Keratinocyte (primary cell): ENCODE data around the gene PAFAH1B2. TPM values are rescaled to one million over a fixed set of nuclear protein-coding genes. Genes with fewer than 3 reads are reported as not detected.

ENCODE experiments used
- DNase-seq: peaks from one replicate; pipeline ENCODE4 v3.0.0-alpha.2; 2011; ENCODE audit warnings: low read depth, missing footprints, low spot score
- FAIRE-seq: peaks from 2 replicates; lab custom pipeline; 2011; peaks lifted over from hg19 to GRCh38; lab: Jason Lieb, UNC
- H2AFZ ChIP-seq: 2 replicates; pipeline ENCODE4 v1.6.0; 2012; ENCODE audit warnings: low read length, control low read depth, inconsistent platforms; ENCODE audit not compliant: control insufficient read depth
- H3K27ac ChIP-seq: 2 replicates; pipeline ENCODE4 v1.5.1; 2011; ENCODE audit warnings: low read length; ENCODE audit not compliant: control insufficient read depth, insufficient read depth
- H3K27me3 ChIP-seq: 3 replicates; pipeline ENCODE4 v1.6.0; 2011; ENCODE audit warnings: low read length; ENCODE audit not compliant: control insufficient read depth, insufficient read depth; ENCODE audit errors: extremely low read depth
- H3K36me3 ChIP-seq, 2 experiments: 2 replicates in 1 of 2; 3 replicates in 1 of 2; pipeline ENCODE4 v1.5.1; 2011; ENCODE audit warnings: low read length in 2 of 2, mild to moderate bottlenecking in 1 of 2; ENCODE audit not compliant: control insufficient read depth in 2 of 2, insufficient read depth in 2 of 2; ENCODE audit errors: extremely low read depth in 1 of 2
- H3K4me1 ChIP-seq: 3 replicates; pipeline ENCODE4 v1.5.1; 2011; ENCODE audit warnings: low read length; ENCODE audit not compliant: control insufficient read depth, insufficient read depth; ENCODE audit errors: extremely low read depth
- H3K4me2 ChIP-seq: 3 replicates; pipeline ENCODE4 v1.6.0; 2011; ENCODE audit warnings: low read depth, low read length; ENCODE audit not compliant: control insufficient read depth, insufficient read depth; ENCODE audit errors: extremely low read depth
- H3K4me3 ChIP-seq, 3 experiments: fragments of 200-600 bp in 1 of 3; sonication (generic) in 1 of 3; 2 replicates in 2 of 3; 3 replicates in 1 of 3; pipeline ENCODE4 v1.5.1; 2011 to 2016; ENCODE audit warnings: low read length in 3 of 3, mild to moderate bottlenecking in 3 of 3, control low read depth in 2 of 3, inconsistent platforms in 1 of 3, low read depth in 1 of 3, mixed read lengths in 1 of 3, mixed run types in 1 of 3, moderate library complexity in 1 of 3; ENCODE audit not compliant: control insufficient read depth in 2 of 3, insufficient read depth in 2 of 3; ENCODE audit errors: extremely low read depth in 1 of 3
- H3K79me2 ChIP-seq: 2 replicates; pipeline ENCODE4 v1.6.0; 2012; ENCODE audit warnings: low read length; ENCODE audit not compliant: control insufficient read depth, insufficient read depth
- H3K9ac ChIP-seq: 3 replicates; pipeline ENCODE4 v1.6.0; 2011; ENCODE audit warnings: low read length; ENCODE audit not compliant: control insufficient read depth, insufficient read depth; ENCODE audit errors: extremely low read depth
- H3K9me1 ChIP-seq: 3 replicates; pipeline ENCODE4 v1.6.0; 2011; ENCODE audit warnings: low read length; ENCODE audit not compliant: control insufficient read depth, insufficient read depth; ENCODE audit errors: extremely low read depth
- H3K9me3 ChIP-seq: 2 replicates; pipeline ENCODE4 v1.5.1; 2012; ENCODE audit warnings: low read depth, low read length; ENCODE audit not compliant: control insufficient read depth
- H4K20me1 ChIP-seq: 3 replicates; pipeline ENCODE4 v1.6.0; 2011; ENCODE audit warnings: low read length; ENCODE audit not compliant: control insufficient read depth, insufficient read depth; ENCODE audit errors: extremely low read depth
- CTCF ChIP-seq, 3 experiments: IDR thresholded peaks in 1 of 3; conservative IDR thresholded peaks in 1 of 3; optimal IDR thresholded peaks in 1 of 3; 2 replicates in 2 of 3; 3 replicates in 1 of 3; pipeline versions ENCODE3 to v1.5.1; 2011; ENCODE audit warnings: low read length in 3 of 3, mild to moderate bottlenecking in 3 of 3, moderate library complexity in 2 of 3, control low read depth in 1 of 3, inconsistent platforms in 1 of 3; ENCODE audit not compliant: insufficient read depth in 2 of 3; ENCODE audit errors: extremely low read depth in 1 of 3
- EZH2 ChIP-seq: IDR thresholded peaks from one replicate; pipeline ENCODE4 v1.6.1; 2012; ENCODE audit warnings: inconsistent platforms, mild to moderate bottlenecking, low read length, moderate library complexity
- dilution Hi-C: fragments of 300-500 bp; cut with MboI; formaldehyde crosslinking; loops from one replicate; pipeline ENCODE4 v1.7.0; 2020; ENCODE audit warnings: low sequenced_read_pairs; ENCODE audit not compliant: extremely low pct_ligation_motif_present
- polyA plus RNA-seq, 5 experiments: library from polyadenylated mRNA; depleted of rRNA in 3 of 5; stranded (reverse) in 3 of 5; stranded (forward) in 1 of 5; unstranded in 1 of 5; fragments of >200 nt; gene quantifications; 1 replicate in 1 of 5; 2 replicates in 3 of 5; 3 replicates in 1 of 5; pipeline versions ENCODE4 v1.2.1 to v1.2.3, GENCODE V29; 2011 to 2012; ENCODE audit warnings: missing spikeins in 2 of 5, low read depth in 1 of 5, low replicate concordance in 1 of 5

Gene PAFAH1B2
- polyA plus RNA-seq, 1 donor (not counting 4 experiments of a cell fraction or from before 2014, with no cell fraction given) = 76.4 TPM

DNA sequence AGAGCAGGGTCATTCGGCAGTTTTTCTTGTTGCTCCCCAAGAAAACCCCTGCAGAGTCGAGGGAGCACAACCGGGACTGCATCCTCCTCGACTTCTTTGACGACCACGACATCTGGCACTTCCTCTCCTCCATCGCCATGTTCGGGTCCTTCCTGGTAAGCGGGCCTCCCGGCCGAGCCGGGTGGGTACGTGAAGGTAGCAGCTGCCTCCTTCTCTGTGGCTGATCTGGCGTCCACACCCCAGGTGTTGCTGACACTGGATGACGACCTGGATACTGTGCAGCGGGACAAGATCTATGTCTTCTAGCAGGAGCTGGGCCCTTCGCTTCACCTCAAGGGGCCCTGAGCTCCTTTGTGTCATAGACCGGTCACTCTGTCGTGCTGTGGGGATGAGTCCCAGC, 51.7 kb downstream of the PAFAH1B2 start:
- FAIRE-seq = no peak
- H3K9me3 ChIP-seq = no peaks in the 10 kb centered on the region
- peaks cover 0 to 11% of the 10 kb centered on the region in 2 experiments for H3K36me3 ChIP-seq
- H4K20me1 ChIP-seq = no peaks in the 10 kb centered on the region
- no peak overlapping the region for H3K4me3 ChIP-seq
- peaks cover 15% of the 10 kb centered on the region for H3K4me1 ChIP-seq
- DNase-seq = no peak
- dilution Hi-C loops = no loop called here
- H3K27ac ChIP-seq = no peak overlapping the region
- H3K27me3 ChIP-seq = no peaks in the 10 kb centered on the region
- H3K9me1 ChIP-seq = no peaks in the 10 kb centered on the region
- no peaks in the 10 kb centered on the region for H3K79me2 ChIP-seq
- H2AFZ ChIP-seq = no peak overlapping the region
- no peak overlapping the region for H3K4me2 ChIP-seq
- no peak overlapping the region for H3K9ac ChIP-seq
- TF ChIP-seq CTCF (optimal IDR thresholded peaks at IDR 0.05 in 1 of 3, IDR thresholded peaks at IDR 0.05 in 1 of 3, conservative IDR thresholded peaks at IDR 0.05 in 1 of 3; ENCODE audit: extremely low read depth in 1 of 3, insufficient read depth in 2 of 3, low read length in 3 of 3) = no peak
- no peak for TF ChIP-seq EZH2

DNA sequence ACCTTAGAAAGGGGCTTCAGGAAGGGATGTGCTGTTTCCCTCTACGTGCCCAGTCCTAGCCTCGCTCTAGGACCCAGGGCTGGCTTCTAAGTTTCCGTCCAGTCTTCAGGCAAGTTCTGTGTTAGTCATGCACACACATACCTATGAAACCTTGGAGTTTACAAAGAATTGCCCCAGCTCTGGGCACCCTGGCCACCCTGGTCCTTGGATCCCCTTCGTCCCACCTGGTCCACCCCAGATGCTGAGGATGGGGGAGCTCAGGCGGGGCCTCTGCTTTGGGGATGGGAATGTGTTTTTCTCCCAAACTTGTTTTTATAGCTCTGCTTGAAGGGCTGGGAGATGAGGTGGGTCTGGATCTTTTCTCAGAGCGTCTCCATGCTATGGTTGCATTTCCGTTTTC, 52.9 kb downstream of the PAFAH1B2 start:
- Histone ChIP-seq H4K20me1 (no peaks in the 10 kb centered on the region), H3K27ac (no peak overlapping the region), H2AFZ (no peak overlapping the region), H3K4me2 (no peak overlapping the region), H3K9me1 (no peaks in the 10 kb centered on the region), H3K4me1 (peaks cover 15% of the 10 kb centered on the region), H3K4me3 (no peak overlapping the region), H3K36me3 (peaks cover 0 to 6% of the 10 kb centered on the region in 2 experiments), H3K9me3 (no peaks in the 10 kb centered on the region), H3K9ac (no peak overlapping the region), H3K27me3 (no peaks in the 10 kb centered on the region), H3K79me2 (no peaks in the 10 kb centered on the region)
- dilution Hi-C loops = no loop called here
- DNase-seq (no peak), FAIRE-seq (no peak)
- TF ChIP-seq CTCF (optimal IDR thresholded peaks at IDR 0.05 in 1 of 3, IDR thresholded peaks at IDR 0.05 in 1 of 3, conservative IDR thresholded peaks at IDR 0.05 in 1 of 3; ENCODE audit: extremely low read depth in 1 of 3, insufficient read depth in 2 of 3, low read length in 3 of 3) (no peak), EZH2 (no peak)
